GM12874 (cell line): ENCODE results near the gene ASTN2.
A peak's percentile ranks its signal among the peaks of the same experiment; 100 is the strongest.

Source experiments
- TF ChIP-seq, protein P1 (sequence below): IDR thresholded peaks from 2 replicates; pipeline ENCODE4 v1.5.1; 2011; ENCODE audit warnings: low read depth, mild to moderate bottlenecking, control low read depth, low read length, moderate library complexity; ENCODE audit not compliant: insufficient read depth

ASTN2 gene

DNA sequence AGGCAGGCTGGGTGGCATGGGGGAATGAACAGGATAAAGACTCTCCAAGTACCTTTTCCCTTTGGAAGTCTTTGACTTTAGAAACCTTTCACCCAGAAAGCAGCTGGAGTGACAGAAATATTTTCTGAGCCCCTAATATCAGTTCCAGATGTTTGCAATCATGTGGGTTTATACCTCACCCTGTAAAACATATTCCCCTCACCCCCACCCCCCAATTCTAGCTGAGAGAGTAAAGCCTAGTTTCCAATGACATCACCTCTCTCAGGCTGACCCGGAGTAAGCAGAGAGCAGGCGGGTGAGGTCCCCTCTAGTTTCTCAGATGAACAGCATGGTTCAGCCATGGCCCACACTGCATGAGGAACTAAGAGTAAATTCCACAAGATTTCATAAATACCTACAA lies 810.6 kb downstream of the ASTN2 start:
- TF ChIP-seq, protein P1, sequence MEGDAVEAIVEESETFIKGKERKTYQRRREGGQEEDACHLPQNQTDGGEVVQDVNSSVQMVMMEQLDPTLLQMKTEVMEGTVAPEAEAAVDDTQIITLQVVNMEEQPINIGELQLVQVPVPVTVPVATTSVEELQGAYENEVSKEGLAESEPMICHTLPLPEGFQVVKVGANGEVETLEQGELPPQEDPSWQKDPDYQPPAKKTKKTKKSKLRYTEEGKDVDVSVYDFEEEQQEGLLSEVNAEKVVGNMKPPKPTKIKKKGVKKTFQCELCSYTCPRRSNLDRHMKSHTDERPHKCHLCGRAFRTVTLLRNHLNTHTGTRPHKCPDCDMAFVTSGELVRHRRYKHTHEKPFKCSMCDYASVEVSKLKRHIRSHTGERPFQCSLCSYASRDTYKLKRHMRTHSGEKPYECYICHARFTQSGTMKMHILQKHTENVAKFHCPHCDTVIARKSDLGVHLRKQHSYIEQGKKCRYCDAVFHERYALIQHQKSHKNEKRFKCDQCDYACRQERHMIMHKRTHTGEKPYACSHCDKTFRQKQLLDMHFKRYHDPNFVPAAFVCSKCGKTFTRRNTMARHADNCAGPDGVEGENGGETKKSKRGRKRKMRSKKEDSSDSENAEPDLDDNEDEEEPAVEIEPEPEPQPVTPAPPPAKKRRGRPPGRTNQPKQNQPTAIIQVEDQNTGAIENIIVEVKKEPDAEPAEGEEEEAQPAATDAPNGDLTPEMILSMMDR = no peak

- TF ChIP-seq, protein P1 = no peak
These were observed 815.4 kb downstream of the ASTN2 start for GRCh38 chr9:116599342-116599884.

GRCh38 chr9:116596646-116597045 lies 818.2 kb downstream of the ASTN2 start:
- TF ChIP-seq, protein P1 = no peak

- TF ChIP-seq, protein P1 = no peak
These were observed 820.3 kb downstream of the ASTN2 start for GRCh38 chr9:116594547-116594946.

- TF ChIP-seq, protein P1 = no peak
These were observed 821.9 kb downstream of the ASTN2 start for GRCh38 chr9:116592970-116593369.

GRCh38 chr9:116589392-116590354 lies 825.2 kb downstream of the ASTN2 start:
- TF ChIP-seq, protein P1 = peak; percentile 53; the same call in 1 of the 2 replicates

DNA sequence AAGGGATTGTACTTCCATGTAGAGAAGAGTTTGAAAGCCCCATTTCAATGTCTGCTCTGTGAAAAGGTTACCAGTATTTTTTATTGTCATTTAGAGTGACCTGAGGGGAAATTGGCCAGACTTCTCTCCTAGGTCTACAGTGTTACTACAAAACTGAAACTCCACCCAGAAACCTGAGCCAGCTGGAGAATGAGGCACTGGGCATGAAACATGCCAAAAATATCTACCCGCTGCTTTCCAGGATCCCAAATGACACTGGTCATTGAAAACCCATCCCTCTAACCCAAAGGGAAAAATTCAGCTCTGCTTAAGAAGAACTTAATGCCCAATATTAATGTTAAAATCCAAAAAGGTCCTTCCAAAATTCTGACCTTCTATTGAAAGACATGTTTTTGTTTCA lies 826.9 kb downstream of the ASTN2 start:
- TF ChIP-seq, protein P1 = no peak
